AG09319 (cell line): ENCODE data around the gene ARMC2.

ENCODE experiments used
- DNase-seq: peaks from one replicate; pipeline ENCODE4 v3.0.0-alpha.2; 2010; ENCODE audit warnings: low read depth; ENCODE audit errors: extremely low read depth
- CTCF ChIP-seq: IDR thresholded peaks from 2 replicates; pipeline ENCODE4 v1.5.1; 2011; ENCODE audit warnings: low read depth, mild to moderate bottlenecking, inconsistent platforms, low read length, moderate library complexity

The ARMC2 gene

DNA sequence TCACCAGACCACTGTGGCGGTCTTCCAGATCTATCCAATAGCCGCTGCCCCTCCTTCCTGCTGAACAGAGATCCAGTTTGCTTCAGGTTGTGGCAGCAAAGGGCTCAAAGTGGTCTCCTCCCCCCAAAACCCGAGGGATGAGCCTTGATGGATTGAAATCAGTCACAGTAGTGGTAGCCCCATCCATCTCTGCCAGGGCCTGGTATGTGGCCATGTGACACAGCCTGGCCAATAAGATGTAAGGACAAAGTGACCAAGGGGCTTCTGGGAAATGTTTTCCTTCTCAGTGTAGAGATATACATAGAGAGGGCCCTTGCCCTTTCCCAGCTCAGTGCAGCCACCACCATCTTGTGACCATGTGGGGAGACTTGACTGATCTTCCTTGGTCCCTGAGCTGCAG is 4.1 kb upstream of the ARMC2 start:
- no peak for DNase-seq
- TF ChIP-seq CTCF = no peak

- no peak for DNase-seq
- no peak for TF ChIP-seq CTCF
Observed at GRCh38 chr6:108845145-108845544, 3.1 kb upstream of the ARMC2 start.

DNA sequence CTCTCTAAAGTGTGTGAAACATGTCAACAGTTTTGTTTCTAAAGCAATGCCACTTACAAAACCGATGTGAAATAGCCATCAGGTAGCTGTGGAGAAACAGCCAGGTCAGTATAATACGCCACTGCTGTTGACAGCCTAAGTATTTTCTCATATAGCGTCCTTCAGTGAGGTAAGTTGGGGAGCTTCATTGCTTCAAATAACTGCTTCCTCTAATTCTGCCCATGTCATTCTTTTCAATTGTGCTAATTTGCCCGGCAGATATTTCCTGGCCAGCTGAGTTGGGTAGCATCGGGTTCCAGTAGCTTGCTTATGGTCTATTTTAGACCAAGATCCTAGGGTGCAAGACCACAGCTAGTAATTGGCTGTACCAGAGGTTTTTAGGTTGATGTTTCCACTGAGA is 2.1 kb upstream of the ARMC2 start:
- TF ChIP-seq CTCF = no peak

GRCh38 chr6:108846628-108847027 is 1.6 kb upstream of the ARMC2 start:
- no peak for TF ChIP-seq CTCF
- DNase-seq = no peak

More for the DNA sequence above, 2.1 kb upstream of the ARMC2 start:
- DNase-seq = no peak

DNA sequence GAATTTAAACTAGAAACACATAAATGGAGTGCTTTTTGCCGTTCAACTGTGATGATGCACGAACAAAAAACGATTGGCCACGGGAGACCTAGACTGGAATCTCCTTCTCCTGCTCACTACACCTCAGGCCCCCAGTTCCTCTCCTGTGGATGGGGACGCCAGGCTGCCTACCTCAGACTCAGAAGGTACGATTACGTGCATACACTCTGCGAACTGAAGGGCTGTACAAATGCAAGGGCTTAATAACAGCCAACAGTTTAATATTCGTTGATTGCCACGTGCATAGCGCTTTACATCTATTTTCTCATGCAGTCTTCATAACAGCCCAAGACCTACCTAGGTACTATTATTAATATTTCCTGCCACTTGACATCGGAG is 495 bp upstream of the ARMC2 start:
- TF ChIP-seq CTCF = no peak
- no peak for DNase-seq

DNA sequence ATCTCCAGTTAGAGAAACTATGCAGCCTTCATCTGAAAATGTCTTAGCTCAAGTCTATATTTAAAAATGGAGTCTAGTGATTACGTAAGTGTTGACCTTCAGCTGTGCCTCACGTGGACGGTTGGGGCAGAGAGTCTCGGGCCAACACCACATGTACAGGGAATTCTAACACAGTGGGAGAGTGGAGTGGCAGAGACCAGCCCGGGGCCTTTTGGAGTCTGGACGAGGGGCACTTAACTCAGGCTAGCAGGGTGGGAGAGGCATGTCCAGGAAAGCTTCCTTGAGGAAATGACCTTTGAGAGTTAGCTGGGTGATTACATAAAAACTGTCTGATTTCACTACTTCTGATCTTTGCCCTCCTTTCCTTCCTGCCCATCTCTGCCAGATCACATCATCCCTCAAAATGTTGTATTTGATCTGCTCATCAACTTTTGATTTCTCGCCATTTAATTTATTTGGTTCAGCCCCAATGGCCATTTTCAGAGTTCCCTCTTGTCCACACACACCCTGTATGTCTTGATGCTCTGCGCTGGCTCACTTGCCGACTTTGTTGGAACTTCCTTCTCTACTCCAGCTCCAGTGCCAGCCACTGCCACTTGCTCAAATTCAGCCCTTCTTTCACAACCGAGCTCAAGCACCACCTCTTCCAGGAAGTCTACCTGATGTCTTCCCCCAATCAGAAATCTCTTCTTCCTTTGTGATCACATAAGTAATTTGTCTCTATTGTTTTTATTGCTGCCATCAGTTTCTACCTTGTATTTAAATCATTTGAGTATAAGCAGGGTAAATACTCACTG is 2.6 kb downstream of the ARMC2 start:
- TF ChIP-seq CTCF = no peak
- no peak for DNase-seq

GRCh38 chr6:108851756-108852155 is 3.5 kb downstream of the ARMC2 start:
- DNase-seq = no peak
- TF ChIP-seq CTCF = no peak
